Measurements from ENCODE around the gene ZNF710.

Gene ZNF710

GRCh38 chr15:89998141-89998661, 2.9 kb upstream of the ZNF710 start:
- peaks cover 4% of the 10 kb centered on the region for H3K27me3 ChIP-seq (ENCODE audit: control insufficient read depth, insufficient read depth, low read length)
- no peak overlapping the region for H3K9ac ChIP-seq (ENCODE audit: low read length)
- no peaks in the 10 kb centered on the region for H3K36me3 ChIP-seq (ENCODE audit: control insufficient read depth, low read depth, low read length)
- H3K4me1 ChIP-seq (ENCODE audit: control insufficient read depth, low read depth, low read length), result peaks cover 8% of the 10 kb centered on the region
- H3K27ac ChIP-seq (ENCODE audit: low read length), result no peak overlapping the region
- H3K4me3 ChIP-seq (ENCODE audit: low read length), result no peak overlapping the region
- H3K9me3 ChIP-seq (ENCODE audit: control insufficient read depth, low read depth, low read length), result no peaks in the 10 kb centered on the region

GRCh38 chr15:89998923-89999675, 2.0 kb upstream of the ZNF710 start:
- H3K4me1 ChIP-seq (ENCODE audit: control insufficient read depth, low read depth, low read length), result peaks cover 8% of the 10 kb centered on the region
- H3K27ac ChIP-seq (ENCODE audit: low read length), result no peak overlapping the region

GRCh38 chr15:89999676-90000185, 1.4 kb upstream of the ZNF710 start:
- no peak overlapping the region for H3K27ac ChIP-seq (ENCODE audit: low read length)
- peak overlapping the region; percentile 85 for H3K4me3 ChIP-seq (ENCODE audit: low read length)
- no peaks in the 10 kb centered on the region for H3K9me3 ChIP-seq (ENCODE audit: control insufficient read depth, low read depth, low read length)
- H3K36me3 ChIP-seq (ENCODE audit: control insufficient read depth, low read depth, low read length), result no peaks in the 10 kb centered on the region
- H3K4me1 ChIP-seq (ENCODE audit: control insufficient read depth, low read depth, low read length), result peaks cover 13% of the 10 kb centered on the region
- peaks cover 16% of the 10 kb centered on the region for H3K27me3 ChIP-seq (ENCODE audit: control insufficient read depth, insufficient read depth, low read length)
- peak overlapping the region; percentile 88 for H3K9ac ChIP-seq (ENCODE audit: low read length)

More at GRCh38 chr15:89998923-89999675, 2.0 kb upstream of the ZNF710 start:
- Histone ChIP-seq H3K9ac (ENCODE audit: low read length) (no peak overlapping the region), H3K27me3 (ENCODE audit: control insufficient read depth, insufficient read depth, low read length) (peaks cover 12% of the 10 kb centered on the region), H3K4me3 (ENCODE audit: low read length) (peak overlapping the region; percentile 85), H3K36me3 (ENCODE audit: control insufficient read depth, low read depth, low read length) (no peaks in the 10 kb centered on the region), H3K9me3 (ENCODE audit: control insufficient read depth, low read depth, low read length) (no peaks in the 10 kb centered on the region)

GRCh38 chr15:90000186-90001001, 730 bp upstream of the ZNF710 start:
- Histone ChIP-seq H3K27ac (ENCODE audit: low read length) (peak overlapping the region; percentile 87), H3K4me3 (ENCODE audit: low read length) (peak overlapping the region; percentile 85), H3K9me3 (ENCODE audit: control insufficient read depth, low read depth, low read length) (no peaks in the 10 kb centered on the region), H3K27me3 (ENCODE audit: control insufficient read depth, insufficient read depth, low read length) (peaks cover 18% of the 10 kb centered on the region), H3K9ac (ENCODE audit: low read length) (peak overlapping the region; percentile 88), H3K36me3 (ENCODE audit: control insufficient read depth, low read depth, low read length) (no peaks in the 10 kb centered on the region), H3K4me1 (ENCODE audit: control insufficient read depth, low read depth, low read length) (peaks cover 16% of the 10 kb centered on the region)

GRCh38 chr15:90001683-90002427, 731 bp downstream of the ZNF710 start:
- Histone ChIP-seq H3K27ac (ENCODE audit: low read length) (no peak overlapping the region), H3K4me1 (ENCODE audit: control insufficient read depth, low read depth, low read length) (peaks cover 27% of the 10 kb centered on the region), H3K9ac (ENCODE audit: low read length) (no peak overlapping the region)

GRCh38 chr15:90002428-90002844, 1.3 kb downstream of the ZNF710 start:
- Histone ChIP-seq H3K36me3 (ENCODE audit: control insufficient read depth, low read depth, low read length) (no peaks in the 10 kb centered on the region), H3K9me3 (ENCODE audit: control insufficient read depth, low read depth, low read length) (no peaks in the 10 kb centered on the region), H3K9ac (ENCODE audit: low read length) (peak overlapping the region; percentile 59), H3K27me3 (ENCODE audit: control insufficient read depth, insufficient read depth, low read length) (peaks cover 18% of the 10 kb centered on the region), H3K4me3 (ENCODE audit: low read length) (peak overlapping the region; percentile 77), H3K27ac (ENCODE audit: low read length) (no peak overlapping the region), H3K4me1 (ENCODE audit: control insufficient read depth, low read depth, low read length) (peaks cover 28% of the 10 kb centered on the region)

More at GRCh38 chr15:90001683-90002427, 731 bp downstream of the ZNF710 start:
- Histone ChIP-seq H3K9me3 (ENCODE audit: control insufficient read depth, low read depth, low read length) (no peaks in the 10 kb centered on the region), H3K36me3 (ENCODE audit: control insufficient read depth, low read depth, low read length) (no peaks in the 10 kb centered on the region), H3K4me3 (ENCODE audit: low read length) (peak overlapping the region; percentile 77), H3K27me3 (ENCODE audit: control insufficient read depth, insufficient read depth, low read length) (peaks cover 18% of the 10 kb centered on the region)

- no peak overlapping the region for H3K9ac ChIP-seq (ENCODE audit: low read length)
- no peak overlapping the region for H3K4me3 ChIP-seq (ENCODE audit: low read length)
- peaks cover 28% of the 10 kb centered on the region for H3K4me1 ChIP-seq (ENCODE audit: control insufficient read depth, low read depth, low read length)
- no peaks in the 10 kb centered on the region for H3K9me3 ChIP-seq (ENCODE audit: control insufficient read depth, low read depth, low read length)
- no peak overlapping the region for H3K27ac ChIP-seq (ENCODE audit: low read length)
- peaks cover 18% of the 10 kb centered on the region for H3K27me3 ChIP-seq (ENCODE audit: control insufficient read depth, insufficient read depth, low read length)
- no peaks in the 10 kb centered on the region for H3K36me3 ChIP-seq (ENCODE audit: control insufficient read depth, low read depth, low read length)
These were observed 2.6 kb downstream of the ZNF710 start for GRCh38 chr15:90003736-90004135.

- Histone ChIP-seq H3K27ac (ENCODE audit: low read length) (no peak overlapping the region), H3K4me3 (ENCODE audit: low read length) (no peak overlapping the region), H3K9me3 (ENCODE audit: control insufficient read depth, low read depth, low read length) (no peaks in the 10 kb centered on the region), H3K27me3 (ENCODE audit: control insufficient read depth, insufficient read depth, low read length) (peaks cover 18% of the 10 kb centered on the region), H3K9ac (ENCODE audit: low read length) (no peak overlapping the region), H3K4me1 (ENCODE audit: control insufficient read depth, low read depth, low read length) (peaks cover 24% of the 10 kb centered on the region), H3K36me3 (ENCODE audit: control insufficient read depth, low read depth, low read length) (no peaks in the 10 kb centered on the region)
These were observed 3.1 kb downstream of the ZNF710 start for GRCh38 chr15:90004252-90004651.

GRCh38 chr15:90004671-90005070, 3.5 kb downstream of the ZNF710 start:
- H3K9ac ChIP-seq (ENCODE audit: low read length), result no peak overlapping the region

GRCh38 chr15:90006217-90007075, 5.3 kb downstream of the ZNF710 start:
- peaks cover 18% of the 10 kb centered on the region for H3K27me3 ChIP-seq (ENCODE audit: control insufficient read depth, insufficient read depth, low read length)
- H3K27ac ChIP-seq (ENCODE audit: low read length), result no peak overlapping the region
- no peaks in the 10 kb centered on the region for H3K9me3 ChIP-seq (ENCODE audit: control insufficient read depth, low read depth, low read length)
- H3K36me3 ChIP-seq (ENCODE audit: control insufficient read depth, low read depth, low read length), result no peaks in the 10 kb centered on the region
- H3K4me1 ChIP-seq (ENCODE audit: control insufficient read depth, low read depth, low read length), result peaks cover 20% of the 10 kb centered on the region
- no peak overlapping the region for H3K4me3 ChIP-seq (ENCODE audit: low read length)
- H3K9ac ChIP-seq (ENCODE audit: low read length), result no peak overlapping the region

More at GRCh38 chr15:90004671-90005070, 3.5 kb downstream of the ZNF710 start:
- Histone ChIP-seq H3K27ac (ENCODE audit: low read length) (no peak overlapping the region), H3K4me3 (ENCODE audit: low read length) (no peak overlapping the region), H3K4me1 (ENCODE audit: control insufficient read depth, low read depth, low read length) (peaks cover 20% of the 10 kb centered on the region), H3K27me3 (ENCODE audit: control insufficient read depth, insufficient read depth, low read length) (peaks cover 18% of the 10 kb centered on the region), H3K36me3 (ENCODE audit: control insufficient read depth, low read depth, low read length) (no peaks in the 10 kb centered on the region), H3K9me3 (ENCODE audit: control insufficient read depth, low read depth, low read length) (no peaks in the 10 kb centered on the region)

All from iPS-18a (cell line).